ENCODE results near the gene NEURL1.

NEURL1 gene

DNA sequence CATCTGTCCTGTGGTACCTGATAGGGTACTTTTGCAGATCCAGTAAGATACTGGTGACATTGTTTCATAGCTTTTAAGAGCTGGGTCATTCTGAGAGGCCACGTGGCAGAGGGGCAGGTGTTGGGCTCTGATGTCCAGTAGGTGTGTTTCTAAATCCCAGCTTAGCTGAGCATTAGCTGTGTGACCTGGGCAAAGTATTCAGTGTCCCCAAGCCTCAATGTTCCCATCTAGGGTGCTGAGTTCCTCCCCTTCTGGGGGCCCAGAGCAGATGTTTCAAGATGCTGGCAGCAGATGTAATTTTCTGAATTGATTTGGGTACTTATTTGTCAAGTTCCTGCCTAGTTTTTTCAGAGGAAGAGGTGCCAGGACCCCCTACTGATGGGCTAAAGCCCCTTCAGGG lies 52.9 kb downstream of the NEURL1 start:
- no peak for DNase-seq (ENCODE audit: low read depth)

GRCh38 chr10:103547391-103547946 lies 54.0 kb downstream of the NEURL1 start:
- DNase-seq (ENCODE audit: low read depth), result no peak

DNA sequence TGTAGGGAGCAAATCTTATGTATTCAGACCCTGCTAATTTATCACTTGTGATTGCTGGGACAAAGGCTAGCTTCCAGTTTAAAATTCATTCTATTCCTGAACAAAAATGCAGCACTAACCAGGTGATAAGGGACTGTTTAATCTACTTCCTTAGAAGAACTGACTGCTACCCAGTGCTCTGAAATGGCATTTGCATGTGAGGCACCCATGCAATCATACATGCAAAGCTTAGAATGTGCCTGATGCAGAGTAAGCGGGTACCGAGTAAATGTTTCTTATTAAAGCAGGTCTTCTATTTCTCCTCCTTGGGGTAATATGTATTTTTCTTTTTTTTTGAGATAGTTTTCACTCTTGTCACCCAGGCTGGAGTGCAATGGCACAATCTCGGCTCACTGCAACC lies 54.5 kb downstream of the NEURL1 start:
- no peak for DNase-seq (ENCODE audit: low read depth)

DNA sequence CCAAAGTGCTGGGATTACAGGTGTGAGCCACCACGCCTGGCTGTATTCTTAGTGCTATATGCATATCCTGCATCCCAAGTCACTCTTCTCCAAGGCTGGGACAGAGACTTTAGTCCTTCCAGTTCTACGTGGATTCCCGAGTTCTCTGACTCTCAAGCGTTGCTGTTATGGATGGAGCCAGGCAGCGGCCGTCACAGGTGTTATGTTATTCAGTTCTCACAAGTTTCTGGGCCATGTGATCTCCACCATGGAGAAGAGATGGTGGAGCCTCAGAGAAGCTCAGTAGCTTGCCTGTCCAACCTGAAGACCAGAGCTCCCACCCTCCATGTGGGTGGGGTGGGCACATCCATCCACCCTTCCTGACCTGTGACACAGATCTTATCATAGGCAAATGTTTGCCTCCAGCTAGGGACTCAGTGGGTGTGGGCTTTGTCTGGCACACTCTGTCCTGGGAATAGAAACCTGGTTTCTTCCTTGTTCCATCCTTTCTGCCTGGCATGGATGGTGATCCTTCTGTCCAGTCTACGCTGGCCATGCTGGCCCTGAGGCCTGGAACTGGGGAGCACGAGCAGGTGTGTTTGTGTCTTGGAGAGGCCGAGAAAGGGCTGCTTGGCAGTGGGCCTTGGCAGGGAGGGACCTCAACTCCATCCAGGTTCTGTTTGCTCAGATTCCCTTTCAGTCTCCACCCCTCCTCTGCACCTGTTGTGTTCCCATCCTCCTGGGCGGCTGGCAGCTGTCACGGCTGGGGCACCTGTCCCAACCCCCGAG lies 55.3 kb downstream of the NEURL1 start:
- no peak for DNase-seq (ENCODE audit: low read depth)

GRCh38 chr10:103549349-103549685 lies 55.8 kb downstream of the NEURL1 start:
- no peak for DNase-seq (ENCODE audit: low read depth)

DNA sequence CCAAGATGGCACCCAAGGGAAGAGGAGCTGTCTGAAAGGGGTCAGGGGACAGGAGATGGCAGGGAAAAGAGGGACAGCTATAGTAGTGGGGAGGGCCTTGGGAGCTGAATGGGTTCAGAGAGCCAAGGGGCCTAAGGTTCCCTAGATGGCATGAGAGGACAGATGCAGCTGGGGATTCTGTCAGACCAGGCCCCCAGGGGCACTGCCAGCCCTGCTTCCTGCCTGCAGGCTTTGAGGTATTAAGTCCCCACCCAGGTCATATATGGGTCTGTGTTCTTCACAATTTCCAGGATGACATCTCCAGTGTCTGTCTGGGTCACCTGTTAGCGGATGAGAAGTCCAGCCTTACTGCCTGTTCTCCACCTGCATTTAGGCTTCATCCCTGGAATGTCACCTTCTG lies 56.7 kb downstream of the NEURL1 start:
- DNase-seq (ENCODE audit: low read depth), result no peak

DNA sequence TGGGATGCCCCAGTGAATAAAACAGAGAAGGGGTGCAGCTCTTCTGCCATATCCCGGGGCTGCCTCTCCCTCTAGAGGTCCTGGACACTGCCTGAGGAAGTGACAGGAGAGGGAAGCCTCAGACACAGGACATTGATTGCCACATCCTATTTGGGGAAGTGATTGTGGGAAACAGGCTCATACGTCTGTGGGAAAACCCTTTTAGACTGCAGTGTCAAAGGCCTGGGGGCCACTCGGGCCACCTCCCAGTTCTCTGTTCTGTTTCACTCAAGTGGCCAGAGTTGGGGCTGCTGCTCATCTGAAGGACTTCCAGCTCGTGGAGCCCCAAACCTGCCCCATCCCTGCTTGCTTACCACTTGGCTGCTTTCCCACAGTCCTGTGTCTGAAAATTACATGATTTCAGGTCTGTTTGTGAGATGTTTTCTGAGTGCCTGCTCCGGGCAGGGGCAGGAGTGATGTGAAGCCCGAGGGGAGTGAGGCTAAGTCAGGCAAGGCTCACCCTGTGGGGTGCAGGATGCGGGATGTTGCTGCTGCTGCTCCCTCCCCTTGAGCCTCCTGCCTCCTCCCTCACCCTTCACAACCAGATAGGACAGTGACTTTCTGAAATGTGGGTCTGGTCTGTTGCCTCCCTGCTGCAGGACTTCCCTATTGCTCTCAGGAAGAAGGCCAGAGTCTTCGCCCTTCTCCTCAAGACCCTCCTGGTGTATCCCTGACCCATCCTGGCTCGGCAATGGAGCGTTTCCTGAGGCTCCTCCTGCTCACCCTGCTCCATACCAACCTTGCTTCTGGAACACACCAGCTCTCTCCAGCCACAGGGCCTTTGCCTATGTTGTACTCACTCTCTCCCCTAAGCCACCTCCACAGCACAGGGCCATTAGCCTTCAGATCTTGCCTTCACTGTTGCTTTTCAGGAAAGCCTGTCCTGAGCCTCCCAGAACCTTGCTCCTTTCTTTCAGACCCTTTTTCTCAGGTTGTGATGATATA lies 58.4 kb downstream of the NEURL1 start:
- DNase-seq (ENCODE audit: low read depth), result no peak

- DNase-seq (ENCODE audit: low read depth), result no peak
These were observed 59.6 kb downstream of the NEURL1 start for GRCh38 chr10:103552856-103553742.

DNA sequence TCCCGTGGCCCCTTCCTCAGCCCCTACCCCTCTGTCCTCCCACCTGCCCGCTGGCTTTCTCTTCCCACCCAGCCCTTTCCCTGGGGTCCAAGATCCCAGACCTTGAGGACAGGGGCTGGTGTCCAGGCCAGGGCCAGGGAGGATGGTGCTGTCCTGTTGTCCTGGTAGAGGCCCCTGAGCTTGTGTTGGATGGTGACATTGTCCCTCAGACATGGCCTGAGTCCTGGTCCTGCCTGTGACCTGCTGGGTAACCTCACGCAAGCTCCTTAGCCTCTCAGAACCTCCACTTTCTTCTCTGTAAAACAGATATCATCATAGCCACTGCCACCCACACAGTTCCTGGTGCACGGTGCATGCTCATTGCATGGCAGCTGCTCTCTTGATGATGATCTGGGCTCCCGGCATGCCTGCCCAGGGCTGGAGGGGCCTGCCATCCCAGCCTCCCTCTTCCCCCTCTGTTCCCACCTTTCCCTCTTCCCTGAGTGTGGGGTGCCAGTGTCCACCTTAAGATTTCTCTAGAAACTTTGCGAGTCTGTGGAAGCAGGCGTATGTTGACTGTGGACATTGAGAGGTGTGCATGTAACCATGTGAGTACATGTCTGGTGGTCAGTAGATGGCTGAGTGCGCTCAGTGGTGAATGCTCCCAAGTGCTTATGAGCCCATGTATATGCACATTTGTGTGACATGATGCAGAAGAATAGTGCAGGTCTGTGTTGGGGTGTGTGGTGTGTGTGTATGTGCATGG lies 60.4 kb downstream of the NEURL1 start:
- no peak for DNase-seq (ENCODE audit: low read depth)

DNA sequence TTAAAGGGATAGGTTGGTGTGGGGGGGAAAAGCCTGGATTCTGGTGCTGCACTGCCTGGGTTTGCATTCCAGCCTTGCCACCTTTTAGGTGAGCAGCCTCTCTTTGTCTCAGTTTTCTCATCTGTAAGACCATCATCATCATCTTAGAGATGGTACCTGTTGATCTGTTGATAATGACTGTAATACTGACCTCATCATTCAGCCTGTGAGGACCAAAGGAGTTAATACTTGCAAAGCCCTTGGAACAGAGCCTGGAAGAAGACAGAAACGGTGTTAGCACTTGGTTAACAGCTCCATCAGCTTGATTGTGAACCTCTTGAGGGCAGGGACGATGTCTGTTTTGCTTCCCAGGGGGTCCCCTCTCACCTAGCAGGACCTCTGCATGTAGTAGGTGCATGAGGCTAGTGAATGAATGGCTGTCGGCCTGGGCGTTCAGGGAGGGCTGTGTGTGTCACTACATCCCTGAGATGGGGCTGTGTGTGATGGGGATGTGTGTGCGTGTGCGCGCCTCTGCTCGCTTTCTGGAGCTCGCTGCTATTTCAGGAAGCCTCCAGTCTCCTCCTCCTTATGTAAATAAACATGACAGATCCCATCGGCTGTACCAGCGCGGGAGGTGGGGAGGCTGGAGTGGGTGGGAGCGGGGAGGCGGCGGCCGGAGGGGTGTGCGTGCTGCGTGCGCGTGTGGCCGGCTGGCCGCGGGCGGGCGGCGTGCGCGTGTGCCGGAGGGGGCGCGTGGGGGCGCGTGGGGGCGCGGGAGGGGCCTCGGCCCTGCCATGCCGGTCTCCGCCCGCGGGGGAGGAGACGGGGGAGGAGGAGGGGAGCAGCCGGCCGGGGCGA lies 61.2 kb downstream of the NEURL1 start:
- no peak for DNase-seq (ENCODE audit: low read depth)

GRCh38 chr10:103555325-103555649 lies 61.8 kb downstream of the NEURL1 start:
- DNase-seq (ENCODE audit: low read depth), result no peak

GRCh38 chr10:103555712-103556111 lies 62.2 kb downstream of the NEURL1 start:
- DNase-seq (ENCODE audit: low read depth), result no peak

GRCh38 chr10:103556383-103557007 lies 63.0 kb downstream of the NEURL1 start:
- DNase-seq (ENCODE audit: low read depth), result no peak

DNA sequence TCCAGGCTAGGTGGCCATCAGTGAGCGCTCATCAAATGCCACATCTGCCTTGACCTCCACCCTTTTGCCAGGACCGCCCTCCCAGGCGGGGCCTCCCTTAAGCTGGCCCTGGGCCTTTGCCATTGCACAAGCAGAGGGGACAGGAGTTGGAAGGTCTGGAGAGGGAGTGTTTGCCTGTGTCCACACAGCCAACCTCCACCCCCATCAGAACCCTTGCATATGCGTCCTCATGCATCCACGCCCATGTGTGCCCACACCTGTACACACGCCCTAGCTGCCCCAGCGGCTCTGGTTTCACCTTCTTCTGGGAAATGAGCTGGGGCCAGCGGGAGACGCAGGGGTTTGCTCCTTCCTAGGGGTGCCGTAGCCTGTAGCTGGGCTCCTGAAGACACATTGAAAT lies 64.0 kb downstream of the NEURL1 start:
- DNase-seq (ENCODE audit: low read depth), result no peak

GRCh38 chr10:103558911-103559310 lies 65.4 kb downstream of the NEURL1 start:
- DNase-seq (ENCODE audit: low read depth), result no peak

- DNase-seq (ENCODE audit: low read depth), result no peak
These were observed 66.3 kb downstream of the NEURL1 start for GRCh38 chr10:103559776-103560175.

DNA sequence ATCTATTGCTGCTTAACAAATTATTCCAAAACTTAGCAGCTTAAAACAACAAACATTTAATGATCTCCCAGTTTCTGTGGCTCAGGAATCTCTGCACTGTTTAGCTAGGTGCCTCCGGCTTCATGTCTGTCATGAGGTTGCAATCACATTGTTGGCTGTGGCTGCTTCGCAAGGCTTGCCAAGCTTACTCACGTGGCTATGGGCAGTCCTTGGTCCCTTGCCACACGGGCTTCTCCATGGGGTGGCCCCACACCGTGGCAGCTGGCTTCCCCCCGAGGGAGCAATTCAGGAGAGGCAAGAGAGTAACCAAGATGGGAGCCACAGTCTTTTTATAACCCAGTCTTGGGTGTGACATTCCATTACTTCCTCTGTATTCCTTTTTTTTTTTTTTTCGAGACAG lies 67.4 kb downstream of the NEURL1 start:
- DNase-seq (ENCODE audit: low read depth), result no peak

- no peak for DNase-seq (ENCODE audit: low read depth)
These were observed 68.9 kb downstream of the NEURL1 start for GRCh38 chr10:103562383-103562782.

- no peak for DNase-seq (ENCODE audit: low read depth)
These were observed 70.0 kb downstream of the NEURL1 start for GRCh38 chr10:103563231-103564115.

All from stimulated activated CD8-positive, alpha-beta memory T cell treated with anti-CD3 and anti-CD28 coated beads, Interleukin-12 subunit alpha, Interleukin-12 subunit beta, amount 100 ng/mL, for 4 hours (primary cell).